Endothelial cell of umbilical vein (primary cell): Measurements from ENCODE around the gene JUND.

Experiments used
- EZH2 ChIP-seq: IDR thresholded peaks from 2 replicates; pipeline ENCODE4 v1.6.1; 2012; ENCODE audit warnings: borderline replicate concordance, low read depth, mild to moderate bottlenecking, moderate library complexity, low read length, inconsistent platforms; ENCODE audit not compliant: severe bottlenecking
- POLR2A ChIP-seq: IDR thresholded peaks from 2 replicates; pipeline ENCODE4 v1.6.1; 2012; ENCODE audit warnings: low read depth, mild to moderate bottlenecking, control low read depth, low read length
- TF ChIP-seq, protein P1 (sequence below), 2 donors: IDR thresholded peaks; 1 replicate in 1 of 2; 2 replicates in 1 of 2; pipeline ENCODE4 v1.5.1; 2011; ENCODE audit warnings: low read length in 2 of 2, mild to moderate bottlenecking in 2 of 2, moderate library complexity in 2 of 2, control low read depth in 1 of 2, inconsistent platforms in 1 of 2, low read depth in 1 of 2; ENCODE audit not compliant: insufficient read depth in 1 of 2; ENCODE audit errors: extremely low read depth in 1 of 2

GRCh38 chr19:18279266-18279515, 2.2 kb downstream of the JUND start:
- TF ChIP-seq EZH2 (no peak), POLR2A (no peak)
- TF ChIP-seq, protein P1, sequence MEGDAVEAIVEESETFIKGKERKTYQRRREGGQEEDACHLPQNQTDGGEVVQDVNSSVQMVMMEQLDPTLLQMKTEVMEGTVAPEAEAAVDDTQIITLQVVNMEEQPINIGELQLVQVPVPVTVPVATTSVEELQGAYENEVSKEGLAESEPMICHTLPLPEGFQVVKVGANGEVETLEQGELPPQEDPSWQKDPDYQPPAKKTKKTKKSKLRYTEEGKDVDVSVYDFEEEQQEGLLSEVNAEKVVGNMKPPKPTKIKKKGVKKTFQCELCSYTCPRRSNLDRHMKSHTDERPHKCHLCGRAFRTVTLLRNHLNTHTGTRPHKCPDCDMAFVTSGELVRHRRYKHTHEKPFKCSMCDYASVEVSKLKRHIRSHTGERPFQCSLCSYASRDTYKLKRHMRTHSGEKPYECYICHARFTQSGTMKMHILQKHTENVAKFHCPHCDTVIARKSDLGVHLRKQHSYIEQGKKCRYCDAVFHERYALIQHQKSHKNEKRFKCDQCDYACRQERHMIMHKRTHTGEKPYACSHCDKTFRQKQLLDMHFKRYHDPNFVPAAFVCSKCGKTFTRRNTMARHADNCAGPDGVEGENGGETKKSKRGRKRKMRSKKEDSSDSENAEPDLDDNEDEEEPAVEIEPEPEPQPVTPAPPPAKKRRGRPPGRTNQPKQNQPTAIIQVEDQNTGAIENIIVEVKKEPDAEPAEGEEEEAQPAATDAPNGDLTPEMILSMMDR (IDR thresholded peaks at IDR 0.05; ENCODE audit: extremely low read depth in 1 of 2, insufficient read depth in 1 of 2, low read depth in 1 of 2, low read length in 2 of 2) = no peak
